Smooth muscle cell (in vitro differentiated cells): ENCODE measurements around the gene SNX32. TPM values are rescaled to one million over a fixed set of nuclear protein-coding genes. Genes with fewer than 3 reads are reported as not detected.
A peak's percentile ranks its signal among the peaks of the same experiment; 100 is the strongest.

Experiments
- DNase-seq: peaks from one replicate; lab custom pipeline; 2025; ENCODE audit not compliant: unreplicated experiment; lab: John Stamatoyannopoulos, UW
- H2AFZ ChIP-seq: fragments of 200-600 bp; sonication (generic); 2 replicates; pipeline ENCODE4 v1.6.0; 2016; ENCODE audit warnings: antibody characterized with exemption, low read depth, mild to moderate bottlenecking
- H3F3A ChIP-seq: fragments of 200-600 bp; sonication (generic); 2 replicates; pipeline ENCODE4 v1.6.0; 2017; ENCODE audit warnings: antibody characterized with exemption, low read depth
- H3K27ac ChIP-seq: fragments of 200-600 bp; sonication (generic); 2 replicates; pipeline ENCODE4 v1.5.1; 2016; ENCODE audit warnings: low read depth, mild to moderate bottlenecking
- H3K27me3 ChIP-seq: fragments of 200-600 bp; sonication (generic); 2 replicates; pipeline ENCODE4 v1.6.1; 2016; ENCODE audit warnings: low read depth, mild to moderate bottlenecking
- H3K36me3 ChIP-seq: fragments of 200-600 bp; sonication (generic); 2 replicates; pipeline ENCODE4 v1.5.1; 2016; ENCODE audit warnings: low read depth
- H3K4me1 ChIP-seq: fragments of 200-600 bp; sonication (generic); 2 replicates; pipeline ENCODE4 v1.5.1; 2016; ENCODE audit warnings: low read depth
- H3K4me2 ChIP-seq: fragments of 200-600 bp; sonication (generic); 2 replicates; pipeline ENCODE4 v1.6.0; 2016; ENCODE audit warnings: mild to moderate bottlenecking
- H3K4me3 ChIP-seq: fragments of 200-600 bp; sonication (generic); 2 replicates; pipeline ENCODE4 v1.5.1; 2016; ENCODE audit warnings: mild to moderate bottlenecking
- H3K79me2 ChIP-seq: fragments of 200-600 bp; sonication (generic); 2 replicates; pipeline ENCODE4 v1.6.0; 2016; ENCODE audit warnings: low read depth, mild to moderate bottlenecking
- H3K9ac ChIP-seq: fragments of 200-600 bp; sonication (generic); 2 replicates; pipeline ENCODE4 v1.6.0; 2016; ENCODE audit warnings: low read depth
- H3K9me3 ChIP-seq: fragments of 200-600 bp; sonication (generic); replicated peaks from 2 replicates; pipeline ENCODE4 v1.5.1; 2016; ENCODE audit warnings: low read depth
- H4K20me1 ChIP-seq: fragments of 200-600 bp; sonication (generic); 2 replicates; pipeline ENCODE4 v1.6.0; 2016; ENCODE audit warnings: low read depth
- CTCF ChIP-seq: fragments of 200-600 bp; sonication (generic); IDR thresholded peaks from 2 replicates; pipeline ENCODE4 v1.5.1; 2017; ENCODE audit warnings: borderline replicate concordance, mild to moderate bottlenecking, antibody characterized with exemption; ENCODE audit not compliant: insufficient read depth, poor library complexity, severe bottlenecking
- WGBS: methylation state at CpG from one replicate; pipeline ENCODE4 v1.1.7; 2016; ENCODE audit warnings: low lambda C conversion rate; 5-methylcytosine and 5-hydroxymethylcytosine counted together
- polyA plus RNA-seq: library from polyadenylated mRNA; unstranded; fragments of >200 nt; fragmentation: Nextera tagmentation; extraction: Ambion mirVana; gene quantifications from 2 replicates; pipeline ENCODE4 v1.2.1, GENCODE V29; 2016
- total RNA-seq: library from RNA; depleted of rRNA; stranded (reverse); fragments of >200 nt; gene quantifications from 2 replicates; pipeline ENCODE4 v1.2.3, GENCODE V29; 2014

The SNX32 gene
- total and polyA plus RNA-seq, 2 experiments from 2014 or later = 1.1 to 1.2 TPM

- Histone ChIP-seq H2AFZ (no peak overlapping the region), H3F3A (peaks cover 43% of the 10 kb centered on the region), H3K79me2 (peaks cover 17% of the 10 kb centered on the region), H3K36me3 (no peaks in the 10 kb centered on the region), H3K4me1 (peaks cover 3% of the 10 kb centered on the region), H3K27ac (no peak overlapping the region), H3K4me3 (no peak overlapping the region), H3K9me3 (no peaks in the 10 kb centered on the region), H3K4me2 (no peak overlapping the region), H3K9ac (no peak overlapping the region), H4K20me1 (peaks cover 46% of the 10 kb centered on the region), H3K27me3 (no peaks in the 10 kb centered on the region)
- 93% methylated on average over 21 of the region's 21 CpGs for WGBS
- DNase-seq = no peak
- no peak for TF ChIP-seq CTCF
These were observed 32.9 kb downstream of the SNX32 start for GRCh38 chr11:65866509-65867283.

DNA sequence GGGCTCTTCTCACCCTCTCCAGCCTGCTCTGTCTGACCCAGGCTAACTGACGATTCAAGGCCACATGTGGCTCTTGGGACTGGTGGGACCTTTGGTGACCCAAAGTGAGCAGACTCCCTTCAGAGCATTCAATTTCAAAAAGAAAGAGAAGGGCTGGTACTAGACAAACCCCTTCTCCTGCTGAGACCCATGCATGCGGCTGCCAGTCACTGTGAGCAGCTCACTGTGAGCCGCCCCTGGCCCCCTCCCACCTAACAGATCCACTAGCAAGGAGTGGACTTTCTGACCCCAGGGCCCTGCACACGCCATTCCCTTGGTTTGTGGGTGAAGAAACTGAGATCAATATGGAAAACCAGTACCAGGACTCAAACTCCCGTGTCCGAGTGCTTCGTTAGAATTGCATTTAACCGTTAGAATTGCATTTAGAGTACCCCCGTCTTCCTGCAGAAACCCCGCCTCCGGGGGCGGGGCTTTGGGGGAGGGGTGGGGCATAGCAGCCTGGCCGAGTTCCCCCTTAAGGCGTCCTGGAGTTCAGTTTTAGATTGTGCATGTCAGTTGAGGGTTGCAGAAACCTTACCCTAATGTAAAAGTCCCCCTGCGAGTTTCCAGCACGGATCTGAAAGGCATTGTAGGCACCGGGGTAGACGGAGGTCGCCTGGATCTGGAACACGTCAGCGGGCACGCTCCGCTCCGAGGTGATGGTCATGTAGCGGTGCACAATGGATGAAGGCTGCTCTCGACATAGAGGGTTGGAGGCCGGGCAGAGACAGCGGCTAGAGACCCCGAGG lies 33.7 kb downstream of the SNX32 start:
- peaks cover 9% of the 10 kb centered on the region for H3K79me2 ChIP-seq
- H3K36me3 ChIP-seq = no peaks in the 10 kb centered on the region

GRCh38 chr11:65868076-65868667 lies 34.4 kb downstream of the SNX32 start:
- WGBS = 86% methylated on average over 19 of the region's 19 CpGs
- no peak for DNase-seq
- H3K27me3 ChIP-seq = no peaks in the 10 kb centered on the region
- no peak overlapping the region for H3K9ac ChIP-seq
- H3K36me3 ChIP-seq = no peaks in the 10 kb centered on the region
- H3K4me1 ChIP-seq = no peaks in the 10 kb centered on the region
- H3K9me3 ChIP-seq = no peaks in the 10 kb centered on the region
- H3K4me2 ChIP-seq = no peak overlapping the region
- H3K27ac ChIP-seq = peak overlapping the region; percentile 8
- H3K4me3 ChIP-seq = no peak overlapping the region
- no peak for TF ChIP-seq CTCF
- H4K20me1 ChIP-seq = peaks cover 45% of the 10 kb centered on the region
- peaks cover 3% of the 10 kb centered on the region for H3K79me2 ChIP-seq
- H2AFZ ChIP-seq = no peak overlapping the region
- H3F3A ChIP-seq = peaks cover 43% of the 10 kb centered on the region

More for the DNA sequence above, 33.7 kb downstream of the SNX32 start:
- no peak overlapping the region for H3K27ac ChIP-seq
- no peak overlapping the region for H3K9ac ChIP-seq
- H3K4me3 ChIP-seq = no peak overlapping the region
- no peaks in the 10 kb centered on the region for H3K4me1 ChIP-seq
- no peak for TF ChIP-seq CTCF
- WGBS = 52% methylated on average over 29 of the region's 29 CpGs
- H3K27me3 ChIP-seq = no peaks in the 10 kb centered on the region
- H3K4me2 ChIP-seq = no peak overlapping the region
- DNase-seq = no peak
- no peak overlapping the region for H2AFZ ChIP-seq
- no peaks in the 10 kb centered on the region for H3K9me3 ChIP-seq
- H3F3A ChIP-seq = peaks cover 43% of the 10 kb centered on the region
- H4K20me1 ChIP-seq = peaks cover 46% of the 10 kb centered on the region
